SU-DHL-6 (cell line): ENCODE measurements around the gene RBP7.
A peak's percentile ranks its signal among the peaks of the same experiment; 100 is the strongest.

ENCODE experiments used
- H2AFZ ChIP-seq: fragments of 200-600 bp; sonication (generic); 2 replicates; pipeline ENCODE4 v1.6.1; 2014; ENCODE audit warnings: low read depth, mild to moderate bottlenecking, moderate library complexity, mixed read lengths, antibody characterized with exemption, low read length; ENCODE audit not compliant: severe bottlenecking
- H3F3A ChIP-seq: fragments of 200-600 bp; shearing (Covaris generic); 2 replicates; pipeline ENCODE4 v1.6.0; 2016; ENCODE audit warnings: antibody characterized with exemption, mild to moderate bottlenecking; ENCODE audit not compliant: insufficient read depth
- H3K27ac ChIP-seq: fragments of 200-600 bp; sonication (generic); 2 replicates; pipeline ENCODE4 v1.5.1; 2016; ENCODE audit warnings: low read depth, mild to moderate bottlenecking, low read length, moderate library complexity, mixed read lengths
- H3K27me3 ChIP-seq: fragments of 200-600 bp; sonication (generic), shearing (Covaris generic); 2 replicates; pipeline ENCODE4 v1.6.0; 2014; ENCODE audit warnings: mild to moderate bottlenecking, low read length
- H3K36me3 ChIP-seq: fragments of 200-600 bp; sonication (generic); 2 replicates; pipeline ENCODE4 v1.6.1; 2014; ENCODE audit warnings: mild to moderate bottlenecking, low read length, mixed read lengths
- H3K4me2 ChIP-seq: fragments of 300-600, 200-600 bp; shearing (Covaris generic), sonication (generic); 2 replicates; pipeline ENCODE4 v1.6.0; 2014; ENCODE audit warnings: low read length, low read depth, mild to moderate bottlenecking; ENCODE audit not compliant: poor library complexity, severe bottlenecking
- H3K4me3 ChIP-seq: fragments of 200-600 bp; sonication (generic); 2 replicates; pipeline ENCODE4 v1.5.1; 2014; ENCODE audit warnings: antibody characterized with exemption, low read length, mild to moderate bottlenecking, mixed read lengths; ENCODE audit not compliant: insufficient read depth, poor library complexity, severe bottlenecking
- H3K79me2 ChIP-seq: fragments of 200-600 bp; sonication (generic); 2 replicates; pipeline ENCODE4 v1.6.1; 2014; ENCODE audit warnings: mild to moderate bottlenecking, low read length, moderate library complexity; ENCODE audit not compliant: insufficient read depth
- H3K9ac ChIP-seq: fragments of 200-600 bp; sonication (generic); 2 replicates; pipeline ENCODE4 v1.7.0; 2014; ENCODE audit warnings: mild to moderate bottlenecking, low read length
- H3K9me2 ChIP-seq: fragments of 200-600 bp; sonication (generic); replicated peaks from 2 replicates; pipeline ENCODE4 v1.6.1; 2014; ENCODE audit warnings: low read length; ENCODE audit not compliant: insufficient read depth
- H3K9me3 ChIP-seq: fragments of 200-600 bp; sonication (generic); 2 replicates; pipeline ENCODE4 v1.6.1; 2014; ENCODE audit warnings: low read length, mixed read lengths; ENCODE audit not compliant: insufficient read depth
- H4K20me1 ChIP-seq: fragments of 200-600 bp; sonication (generic); 2 replicates; pipeline ENCODE4 v1.6.1; 2014; ENCODE audit warnings: low read depth, mild to moderate bottlenecking, antibody characterized with exemption, low read length, moderate library complexity, mixed read lengths
- EZH2phosphoT487 ChIP-seq: fragments of 200-600 bp; sonication (generic), shearing (Covaris generic); conservative IDR thresholded peaks from 2 replicates; pipeline ENCODE4 v1.6.1; 2018; ENCODE audit warnings: mild to moderate bottlenecking, antibody characterized with exemption, low read length, moderate library complexity, mixed read lengths
- TF ChIP-seq, protein P1 (sequence below): fragments of 200-600 bp; sonication (generic); IDR thresholded peaks from one replicate; pipeline ENCODE4 v1.5.1; 2017; ENCODE audit warnings: antibody characterized with exemption, mild to moderate bottlenecking, low read length, moderate library complexity; ENCODE audit not compliant: insufficient read depth, poor library complexity, severe bottlenecking

The RBP7 gene

DNA sequence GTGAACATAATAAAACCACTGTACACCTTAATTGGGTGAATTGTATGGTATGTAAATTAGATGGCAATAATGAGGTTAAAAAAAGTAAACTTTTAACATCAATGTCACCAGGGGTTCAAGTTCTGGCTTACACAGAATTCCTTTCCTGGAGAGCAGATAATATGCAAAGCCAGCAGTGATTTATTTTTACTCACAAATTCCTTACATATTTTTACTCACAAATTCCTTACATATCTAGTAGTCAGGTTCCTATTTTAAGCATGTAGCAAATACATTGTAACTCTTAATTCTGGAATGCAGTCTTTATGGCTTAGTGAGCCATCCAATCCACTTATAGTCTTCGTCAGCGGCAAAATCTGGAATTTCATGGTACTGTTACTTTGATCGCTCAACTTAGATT lies 34.4 kb downstream of the RBP7 start:
- no peak overlapping the region for H3K9ac ChIP-seq
- H4K20me1 ChIP-seq = no peaks in the 10 kb centered on the region
- H3K9me3 ChIP-seq = no peaks in the 10 kb centered on the region
- no peaks in the 10 kb centered on the region for H3F3A ChIP-seq
- no peaks in the 10 kb centered on the region for H3K27me3 ChIP-seq
- TF ChIP-seq, protein P1, sequence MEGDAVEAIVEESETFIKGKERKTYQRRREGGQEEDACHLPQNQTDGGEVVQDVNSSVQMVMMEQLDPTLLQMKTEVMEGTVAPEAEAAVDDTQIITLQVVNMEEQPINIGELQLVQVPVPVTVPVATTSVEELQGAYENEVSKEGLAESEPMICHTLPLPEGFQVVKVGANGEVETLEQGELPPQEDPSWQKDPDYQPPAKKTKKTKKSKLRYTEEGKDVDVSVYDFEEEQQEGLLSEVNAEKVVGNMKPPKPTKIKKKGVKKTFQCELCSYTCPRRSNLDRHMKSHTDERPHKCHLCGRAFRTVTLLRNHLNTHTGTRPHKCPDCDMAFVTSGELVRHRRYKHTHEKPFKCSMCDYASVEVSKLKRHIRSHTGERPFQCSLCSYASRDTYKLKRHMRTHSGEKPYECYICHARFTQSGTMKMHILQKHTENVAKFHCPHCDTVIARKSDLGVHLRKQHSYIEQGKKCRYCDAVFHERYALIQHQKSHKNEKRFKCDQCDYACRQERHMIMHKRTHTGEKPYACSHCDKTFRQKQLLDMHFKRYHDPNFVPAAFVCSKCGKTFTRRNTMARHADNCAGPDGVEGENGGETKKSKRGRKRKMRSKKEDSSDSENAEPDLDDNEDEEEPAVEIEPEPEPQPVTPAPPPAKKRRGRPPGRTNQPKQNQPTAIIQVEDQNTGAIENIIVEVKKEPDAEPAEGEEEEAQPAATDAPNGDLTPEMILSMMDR = no peak
- no peak for TF ChIP-seq EZH2phosphoT487
- H3K4me2 ChIP-seq = no peak overlapping the region
- no peak overlapping the region for H2AFZ ChIP-seq
- no peak overlapping the region for H3K27ac ChIP-seq
- no peaks in the 10 kb centered on the region for H3K9me2 ChIP-seq
- H3K4me3 ChIP-seq = no peak overlapping the region
- H3K79me2 ChIP-seq = peaks cover 27% of the 10 kb centered on the region
- no peaks in the 10 kb centered on the region for H3K36me3 ChIP-seq

DNA sequence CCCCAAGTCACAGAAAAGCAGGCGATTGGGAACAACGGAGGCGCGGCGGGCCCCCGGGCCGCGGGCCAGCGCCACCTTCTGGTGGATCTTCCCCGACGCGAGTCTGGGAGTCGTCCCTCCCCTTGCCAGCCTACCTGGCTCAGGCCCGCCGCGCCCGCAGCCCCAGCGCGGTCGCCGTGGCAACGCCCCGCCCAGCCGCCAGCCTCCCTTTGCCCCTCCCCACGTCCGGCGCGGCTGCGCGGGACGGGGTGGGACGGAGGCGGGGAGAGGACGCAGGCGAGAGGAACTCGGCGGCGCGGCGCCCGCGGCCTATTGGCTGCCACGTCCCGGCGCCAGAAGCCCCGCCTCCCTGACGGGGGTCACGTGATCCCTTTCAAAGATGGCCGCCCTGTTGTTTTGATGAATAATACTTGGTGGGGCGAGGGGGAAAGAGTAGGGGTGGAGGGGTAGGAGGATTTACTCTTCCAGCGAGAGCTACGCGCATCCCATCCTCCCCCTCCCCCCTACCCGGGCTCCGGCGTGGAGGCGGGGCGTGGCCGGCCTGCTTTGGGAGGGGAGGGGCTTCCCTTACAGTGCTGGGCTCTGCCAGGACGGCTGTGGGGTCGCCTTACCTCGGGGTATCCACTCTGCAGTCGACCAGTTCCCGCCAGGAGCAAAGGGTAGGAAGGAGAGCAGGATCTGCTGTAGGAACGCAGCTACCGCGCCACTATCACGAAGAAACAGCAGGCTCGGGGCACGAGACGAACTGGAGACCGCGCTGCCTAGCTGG lies 35.7 kb downstream of the RBP7 start, which contains the start of gene UBE4B:
Gene UBE4B, plus strand, starts transcription at position 369 of the 769 bp plus-strand sequence. CDS start 713 bp downstream, outside the sequence.
- peak within 1 kb of the TSS; percentile 42 for H3K27ac ChIP-seq
- no peaks in the 10 kb centered on the region for H3K27me3 ChIP-seq
- H3K9ac ChIP-seq = peak within 1 kb of the TSS; percentile 81
- peak within 1 kb of the TSS; percentile 93 for H3K4me2 ChIP-seq
- no peak for TF ChIP-seq EZH2phosphoT487
- TF ChIP-seq, protein P1 = peak; percentile 76
- peak within 1 kb of the TSS; percentile 86 for H3K4me3 ChIP-seq
- no peaks in the 10 kb centered on the region for H3K9me3 ChIP-seq
- no peaks in the 10 kb centered on the region for H3F3A ChIP-seq
- no peaks in the 10 kb centered on the region for H3K36me3 ChIP-seq
- no peaks in the 10 kb centered on the region for H4K20me1 ChIP-seq
- H3K79me2 ChIP-seq = peaks cover 29% of the 10 kb centered on the region
- H2AFZ ChIP-seq = peak within 1 kb of the TSS; percentile 100
- no peaks in the 10 kb centered on the region for H3K9me2 ChIP-seq

DNA sequence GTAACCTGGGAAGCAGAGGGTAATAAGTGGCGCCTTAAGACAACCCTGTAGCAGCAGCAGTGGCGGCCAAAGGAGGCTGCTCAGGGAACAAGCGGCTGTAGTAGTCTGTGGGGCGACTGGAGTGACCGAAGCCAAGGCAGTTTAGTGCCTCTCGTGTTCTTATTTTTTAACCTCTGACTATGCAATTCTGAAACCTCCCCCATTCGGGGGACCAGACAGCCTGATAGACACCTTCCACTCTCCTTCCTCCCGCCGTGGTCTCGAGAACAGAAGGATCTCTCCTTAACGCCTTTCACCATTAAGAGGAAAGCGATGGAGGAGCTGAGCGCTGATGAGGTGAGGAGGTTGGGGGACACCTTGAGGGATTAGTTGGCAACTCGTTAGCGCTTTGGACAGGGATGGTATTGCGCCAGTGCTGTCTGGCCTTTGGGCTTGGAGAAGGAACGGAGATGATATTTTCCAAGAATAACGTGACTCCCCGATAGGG lies 36.4 kb downstream of the RBP7 start:
- Histone ChIP-seq H2AFZ (peak overlapping the region; percentile 97), H4K20me1 (no peaks in the 10 kb centered on the region), H3K27ac (peak overlapping the region; percentile 42), H3F3A (no peaks in the 10 kb centered on the region), H3K9me2 (no peaks in the 10 kb centered on the region), H3K9me3 (no peaks in the 10 kb centered on the region), H3K27me3 (no peaks in the 10 kb centered on the region), H3K36me3 (no peaks in the 10 kb centered on the region), H3K9ac (peak overlapping the region; percentile 81), H3K4me3 (peak overlapping the region; percentile 86), H3K79me2 (peaks cover 29% of the 10 kb centered on the region), H3K4me2 (peak overlapping the region; percentile 93)
- TF ChIP-seq, protein P1 = no peak
- TF ChIP-seq EZH2phosphoT487 = no peak
